Body of pancreas (tissue), 4 donors: Measurements from ENCODE around the gene RAP1GDS1.
"Not testable (repeated sequence)": the region's sequence is repeated elsewhere in the genome, so short reads cannot be mapped to it uniquely, and the experiment has no call there.

Source experiments
- CTCF ChIP-seq, 7 experiments: fragments of 450-650 bp in 4 of 7; fragments of 200-600 bp in 3 of 7; sonication (generic) in 3 of 7; IDR thresholded peaks; one replicate each; pipeline ENCODE4 v1.5.1; 2016 to 2019; ENCODE audit warnings: antibody characterized with exemption in 7 of 7
- POLR2A ChIP-seq, 3 donors: fragments of 450-650 bp; IDR thresholded peaks; one replicate each; pipeline ENCODE4 v1.6.1; 2016; ENCODE audit warnings: antibody characterized with exemption in 3 of 3, mild to moderate bottlenecking in 2 of 3

DNA sequence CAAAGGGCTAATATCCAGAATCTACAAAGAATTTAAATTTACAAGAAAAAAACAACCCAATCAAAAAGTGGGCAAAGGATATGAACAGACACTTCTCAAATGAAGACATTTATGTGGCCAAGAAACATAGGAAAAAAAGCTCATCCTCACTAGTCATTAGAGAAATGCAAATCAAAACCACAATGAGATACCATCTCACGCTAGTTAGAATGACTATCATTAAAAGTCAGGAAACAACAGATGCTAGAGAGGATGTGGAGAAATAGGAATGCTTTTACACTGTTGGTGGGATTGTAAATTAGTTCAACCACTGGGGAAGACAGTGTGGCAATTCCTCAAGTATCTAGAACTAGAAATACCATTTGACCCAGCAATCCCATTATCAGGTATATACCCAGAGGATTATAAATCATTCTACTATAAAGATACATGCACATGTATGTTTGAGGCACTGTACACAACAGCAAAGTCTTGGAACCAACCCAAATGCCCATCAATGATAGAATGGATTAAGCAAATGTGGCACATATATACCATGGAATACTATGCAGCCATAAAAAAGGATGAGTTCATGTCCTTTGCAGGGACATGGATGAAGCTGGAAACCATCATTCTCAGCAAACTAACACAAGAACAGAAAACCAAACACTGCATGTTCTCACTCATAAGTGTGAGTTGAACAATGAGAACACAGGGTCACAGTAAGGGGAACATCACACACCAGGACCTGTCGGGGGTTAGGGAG, 200.1 kb downstream of the RAP1GDS1 start:
- TF ChIP-seq CTCF, POLR2A (IDR thresholded peaks at IDR 0.05): not testable (repeated sequence)
